GM23338 (cell line): Measurements from ENCODE around the gene ACY1.

ENCODE experiments used
- CREB1 ChIP-seq: fragments of 250-450 bp; sonication (Bioruptor Pico); IDR thresholded peaks from 2 replicates; pipeline ENCODE4 v1.5.0; 2020; ENCODE audit warnings: low read depth, mild to moderate bottlenecking, moderate library complexity
- EZH2 ChIP-seq: fragments of 200-600 bp; sonication (generic); IDR thresholded peaks from one replicate; pipeline ENCODE4 v1.8.0; 2017; ENCODE audit warnings: antibody characterized with exemption, mild to moderate bottlenecking, low read depth; ENCODE audit not compliant: unreplicated experiment
- EZH2phosphoT487 ChIP-seq: fragments of 200-600 bp; sonication (generic); IDR thresholded peaks from one replicate; pipeline ENCODE4 v1.8.1; 2018; ENCODE audit warnings: antibody characterized with exemption; ENCODE audit not compliant: unreplicated experiment
- JUNB ChIP-seq: IDR thresholded peaks from one replicate; pipeline ENCODE4 v1.6.1; 2016; ENCODE audit warnings: antibody characterized with exemption; ENCODE audit not compliant: unreplicated experiment
- POLR2AphosphoS5 ChIP-seq: IDR thresholded peaks from 2 replicates; pipeline ENCODE4 v1.6.1; 2016; ENCODE audit warnings: antibody characterized with exemption, low read depth
- TF ChIP-seq, protein P1 (sequence below), 2 experiments: fragments of 200-600 bp in 1 of 2; sonication (generic) in 1 of 2; conservative IDR thresholded peaks; 2 replicates each; pipeline versions ENCODE4 v1.5.1 to v1.6.1; 2016 to 2017; ENCODE audit warnings: antibody characterized with exemption in 2 of 2, low read depth in 2 of 2, mild to moderate bottlenecking in 2 of 2, moderate library complexity in 1 of 2
- TF ChIP-seq, protein P2 (sequence below): IDR thresholded peaks from one replicate; pipeline ENCODE4 v1.6.1; 2018; ENCODE audit warnings: antibody characterized with exemption; ENCODE audit not compliant: unreplicated experiment

DNA sequence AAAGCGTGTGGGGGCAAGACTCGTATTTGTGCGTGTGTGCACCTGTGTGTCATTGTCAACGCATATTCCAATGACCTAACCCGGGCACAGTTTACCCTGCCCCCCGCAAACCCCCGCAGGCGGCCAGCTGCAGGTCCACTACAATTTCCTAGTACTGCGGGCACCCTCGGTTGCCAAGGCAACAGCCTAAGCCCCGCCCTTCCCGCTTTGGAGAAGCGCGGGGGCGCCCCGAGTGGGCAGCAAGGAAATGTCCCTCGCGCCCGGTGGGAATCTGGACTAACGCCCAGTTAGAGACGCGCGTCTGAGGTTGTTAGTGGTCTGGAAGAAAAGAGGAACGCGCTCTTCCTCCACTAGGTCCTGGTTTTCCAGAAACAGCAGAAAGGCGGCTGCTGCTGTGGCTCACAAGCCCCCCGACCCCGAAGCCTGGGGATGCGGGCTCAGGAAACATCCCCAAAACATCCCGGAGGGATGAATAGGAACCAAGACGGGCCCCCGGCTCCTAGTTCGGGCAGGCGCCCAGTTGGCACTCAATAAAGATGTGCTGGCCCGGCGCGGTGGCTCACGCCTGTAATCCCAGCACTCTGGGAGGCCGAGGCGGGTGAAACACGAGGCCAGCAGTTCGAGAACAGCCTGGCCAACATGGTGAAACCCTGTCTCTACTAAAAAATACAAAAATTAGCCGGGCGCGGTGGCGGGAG lies 7.3 kb upstream of the ACY1 start:
- TF ChIP-seq, protein P1, sequence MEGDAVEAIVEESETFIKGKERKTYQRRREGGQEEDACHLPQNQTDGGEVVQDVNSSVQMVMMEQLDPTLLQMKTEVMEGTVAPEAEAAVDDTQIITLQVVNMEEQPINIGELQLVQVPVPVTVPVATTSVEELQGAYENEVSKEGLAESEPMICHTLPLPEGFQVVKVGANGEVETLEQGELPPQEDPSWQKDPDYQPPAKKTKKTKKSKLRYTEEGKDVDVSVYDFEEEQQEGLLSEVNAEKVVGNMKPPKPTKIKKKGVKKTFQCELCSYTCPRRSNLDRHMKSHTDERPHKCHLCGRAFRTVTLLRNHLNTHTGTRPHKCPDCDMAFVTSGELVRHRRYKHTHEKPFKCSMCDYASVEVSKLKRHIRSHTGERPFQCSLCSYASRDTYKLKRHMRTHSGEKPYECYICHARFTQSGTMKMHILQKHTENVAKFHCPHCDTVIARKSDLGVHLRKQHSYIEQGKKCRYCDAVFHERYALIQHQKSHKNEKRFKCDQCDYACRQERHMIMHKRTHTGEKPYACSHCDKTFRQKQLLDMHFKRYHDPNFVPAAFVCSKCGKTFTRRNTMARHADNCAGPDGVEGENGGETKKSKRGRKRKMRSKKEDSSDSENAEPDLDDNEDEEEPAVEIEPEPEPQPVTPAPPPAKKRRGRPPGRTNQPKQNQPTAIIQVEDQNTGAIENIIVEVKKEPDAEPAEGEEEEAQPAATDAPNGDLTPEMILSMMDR (conservative IDR thresholded peaks at IDR 0.05; ENCODE audit: low read depth in 2 of 2), result peak in 1 of 2 experiments; percentile 34; a peak in 2 of 4 replicates
- no peak for TF ChIP-seq EZH2
- no peak for TF ChIP-seq JUNB
- TF ChIP-seq POLR2AphosphoS5, result no peak
- TF ChIP-seq EZH2phosphoT487, result no peak
- TF ChIP-seq, protein P2, sequence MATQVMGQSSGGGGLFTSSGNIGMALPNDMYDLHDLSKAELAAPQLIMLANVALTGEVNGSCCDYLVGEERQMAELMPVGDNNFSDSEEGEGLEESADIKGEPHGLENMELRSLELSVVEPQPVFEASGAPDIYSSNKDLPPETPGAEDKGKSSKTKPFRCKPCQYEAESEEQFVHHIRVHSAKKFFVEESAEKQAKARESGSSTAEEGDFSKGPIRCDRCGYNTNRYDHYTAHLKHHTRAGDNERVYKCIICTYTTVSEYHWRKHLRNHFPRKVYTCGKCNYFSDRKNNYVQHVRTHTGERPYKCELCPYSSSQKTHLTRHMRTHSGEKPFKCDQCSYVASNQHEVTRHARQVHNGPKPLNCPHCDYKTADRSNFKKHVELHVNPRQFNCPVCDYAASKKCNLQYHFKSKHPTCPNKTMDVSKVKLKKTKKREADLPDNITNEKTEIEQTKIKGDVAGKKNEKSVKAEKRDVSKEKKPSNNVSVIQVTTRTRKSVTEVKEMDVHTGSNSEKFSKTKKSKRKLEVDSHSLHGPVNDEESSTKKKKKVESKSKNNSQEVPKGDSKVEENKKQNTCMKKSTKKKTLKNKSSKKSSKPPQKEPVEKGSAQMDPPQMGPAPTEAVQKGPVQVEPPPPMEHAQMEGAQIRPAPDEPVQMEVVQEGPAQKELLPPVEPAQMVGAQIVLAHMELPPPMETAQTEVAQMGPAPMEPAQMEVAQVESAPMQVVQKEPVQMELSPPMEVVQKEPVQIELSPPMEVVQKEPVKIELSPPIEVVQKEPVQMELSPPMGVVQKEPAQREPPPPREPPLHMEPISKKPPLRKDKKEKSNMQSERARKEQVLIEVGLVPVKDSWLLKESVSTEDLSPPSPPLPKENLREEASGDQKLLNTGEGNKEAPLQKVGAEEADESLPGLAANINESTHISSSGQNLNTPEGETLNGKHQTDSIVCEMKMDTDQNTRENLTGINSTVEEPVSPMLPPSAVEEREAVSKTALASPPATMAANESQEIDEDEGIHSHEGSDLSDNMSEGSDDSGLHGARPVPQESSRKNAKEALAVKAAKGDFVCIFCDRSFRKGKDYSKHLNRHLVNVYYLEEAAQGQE, result no peak
- TF ChIP-seq CREB1, result no peak
